Parathyroid adenoma (tissue), 2 donors: ENCODE results near the gene STARD4.

Experiments
- H2AFZ ChIP-seq: fragments of 300-600 bp; sonication (generic); one replicate; pipeline ENCODE4 v1.7.0; 2017; ENCODE audit warnings: antibody characterized with exemption, mild to moderate bottlenecking
- H3K27ac ChIP-seq: fragments of 300-600 bp; sonication (generic); one replicate; pipeline ENCODE4 v1.7.0; 2017
- H3K27me3 ChIP-seq: fragments of 300-600 bp; sonication (generic); one replicate; pipeline ENCODE4 v1.7.0; 2017; ENCODE audit warnings: low read length; ENCODE audit not compliant: control insufficient read depth, insufficient read depth
- H3K36me3 ChIP-seq: fragments of 300-600 bp; sonication (generic); one replicate; pipeline ENCODE4 v1.7.0; 2017; ENCODE audit warnings: low read length; ENCODE audit not compliant: control insufficient read depth, insufficient read depth
- H3K4me1 ChIP-seq: fragments of 300-600 bp; sonication (generic); one replicate; pipeline ENCODE4 v1.7.0; 2017; ENCODE audit warnings: control low read depth
- H3K4me2 ChIP-seq: fragments of 300-600 bp; sonication (generic); one replicate; pipeline ENCODE4 v1.7.0; 2017; ENCODE audit warnings: low read length
- H3K4me3 ChIP-seq: fragments of 300-600 bp; sonication (generic); one replicate; pipeline ENCODE4 v1.7.0; 2017; ENCODE audit warnings: low read depth, low read length
- H3K79me2 ChIP-seq: fragments of 300-600 bp; sonication (generic); one replicate; pipeline ENCODE4 v1.7.0; 2017; ENCODE audit warnings: control low read depth
- H3K9ac ChIP-seq: fragments of 300-600 bp; sonication (generic); one replicate; pipeline ENCODE4 v1.7.0; 2017; ENCODE audit warnings: mild to moderate bottlenecking
- H3K9me3 ChIP-seq: fragments of 300-600 bp; sonication (generic); one replicate; pipeline ENCODE4 v1.7.0; 2017; ENCODE audit warnings: low read length; ENCODE audit not compliant: control insufficient read depth
- TF ChIP-seq, protein P1 (sequence below): fragments of 300-600 bp; sonication (generic); IDR thresholded peaks from one replicate; pipeline ENCODE4 v1.7.0; 2017; ENCODE audit warnings: antibody characterized with exemption, mild to moderate bottlenecking
- donor health status: primary hyperparathyroidism.

The STARD4 gene

DNA sequence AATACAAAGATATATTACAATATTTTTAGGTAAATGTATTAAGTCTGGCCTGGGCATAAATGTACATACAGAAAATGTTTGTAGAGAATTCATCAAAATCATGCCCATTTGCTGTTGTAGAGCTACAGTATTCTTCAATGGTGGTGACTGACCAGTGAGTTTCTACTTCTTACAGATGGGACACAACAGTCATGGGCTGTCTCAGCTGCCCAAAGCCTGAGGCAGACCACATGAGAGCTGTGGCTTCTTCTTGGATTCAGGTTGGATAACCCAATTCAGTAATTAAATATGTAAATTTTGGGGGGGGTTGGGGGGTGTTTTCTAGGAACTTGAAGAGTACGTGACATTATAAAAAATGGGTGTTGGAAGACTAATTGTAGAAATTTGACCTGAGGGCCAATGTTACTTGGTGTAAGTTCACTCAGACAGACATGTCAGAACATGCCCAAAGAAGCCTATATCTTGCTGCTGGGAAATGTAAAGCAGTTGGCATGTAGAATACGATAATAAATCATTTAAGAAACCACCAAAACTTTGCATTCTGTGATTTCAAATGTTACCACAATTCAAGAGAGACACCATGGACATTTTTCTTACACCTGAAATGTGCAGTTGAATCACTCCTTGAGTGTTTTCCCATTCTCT, 17.9 kb downstream of the STARD4 start:
- TF ChIP-seq, protein P1, sequence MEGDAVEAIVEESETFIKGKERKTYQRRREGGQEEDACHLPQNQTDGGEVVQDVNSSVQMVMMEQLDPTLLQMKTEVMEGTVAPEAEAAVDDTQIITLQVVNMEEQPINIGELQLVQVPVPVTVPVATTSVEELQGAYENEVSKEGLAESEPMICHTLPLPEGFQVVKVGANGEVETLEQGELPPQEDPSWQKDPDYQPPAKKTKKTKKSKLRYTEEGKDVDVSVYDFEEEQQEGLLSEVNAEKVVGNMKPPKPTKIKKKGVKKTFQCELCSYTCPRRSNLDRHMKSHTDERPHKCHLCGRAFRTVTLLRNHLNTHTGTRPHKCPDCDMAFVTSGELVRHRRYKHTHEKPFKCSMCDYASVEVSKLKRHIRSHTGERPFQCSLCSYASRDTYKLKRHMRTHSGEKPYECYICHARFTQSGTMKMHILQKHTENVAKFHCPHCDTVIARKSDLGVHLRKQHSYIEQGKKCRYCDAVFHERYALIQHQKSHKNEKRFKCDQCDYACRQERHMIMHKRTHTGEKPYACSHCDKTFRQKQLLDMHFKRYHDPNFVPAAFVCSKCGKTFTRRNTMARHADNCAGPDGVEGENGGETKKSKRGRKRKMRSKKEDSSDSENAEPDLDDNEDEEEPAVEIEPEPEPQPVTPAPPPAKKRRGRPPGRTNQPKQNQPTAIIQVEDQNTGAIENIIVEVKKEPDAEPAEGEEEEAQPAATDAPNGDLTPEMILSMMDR: no peak
- H3K79me2 ChIP-seq: no peaks in the 10 kb centered on the region
- H2AFZ ChIP-seq: no peak overlapping the region
- H3K27ac ChIP-seq: no peak overlapping the region
- H3K27me3 ChIP-seq: no peaks in the 10 kb centered on the region
- H3K4me3 ChIP-seq: no peak overlapping the region
- H3K4me1 ChIP-seq: no peaks in the 10 kb centered on the region
- H3K36me3 ChIP-seq: no peaks in the 10 kb centered on the region
- H3K4me2 ChIP-seq: no peak overlapping the region
- no peaks in the 10 kb centered on the region for H3K9me3 ChIP-seq
- H3K9ac ChIP-seq: no peak overlapping the region

DNA sequence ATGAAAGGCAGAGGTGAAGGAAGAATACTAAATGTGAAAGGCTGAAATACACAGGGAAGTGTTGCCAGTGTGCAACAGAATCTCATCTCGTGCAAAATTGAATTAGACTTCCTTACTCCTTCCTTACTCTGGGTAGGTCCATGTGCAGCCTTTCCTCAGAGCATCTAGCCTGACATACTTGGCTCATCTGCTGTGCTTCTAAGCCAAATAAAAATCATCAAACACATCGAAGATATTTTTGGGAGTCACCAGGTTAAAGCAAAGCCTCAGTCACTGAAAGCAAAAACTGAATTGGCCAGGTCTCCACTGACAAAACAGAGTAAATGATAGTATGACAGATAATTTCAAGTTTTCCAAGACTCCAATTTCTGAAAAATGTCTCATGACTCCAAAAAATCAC, 19.3 kb downstream of the STARD4 start:
- H3K4me1 ChIP-seq: no peaks in the 10 kb centered on the region
- H3K4me3 ChIP-seq: no peak overlapping the region
- H3K27ac ChIP-seq: no peak overlapping the region
- H3K79me2 ChIP-seq: no peaks in the 10 kb centered on the region
- H3K9me3 ChIP-seq: no peaks in the 10 kb centered on the region
- no peak overlapping the region for H2AFZ ChIP-seq
- no peak overlapping the region for H3K9ac ChIP-seq
- H3K36me3 ChIP-seq: no peaks in the 10 kb centered on the region
- H3K27me3 ChIP-seq: no peaks in the 10 kb centered on the region
- H3K4me2 ChIP-seq: no peak overlapping the region
- TF ChIP-seq, protein P1: no peak

DNA sequence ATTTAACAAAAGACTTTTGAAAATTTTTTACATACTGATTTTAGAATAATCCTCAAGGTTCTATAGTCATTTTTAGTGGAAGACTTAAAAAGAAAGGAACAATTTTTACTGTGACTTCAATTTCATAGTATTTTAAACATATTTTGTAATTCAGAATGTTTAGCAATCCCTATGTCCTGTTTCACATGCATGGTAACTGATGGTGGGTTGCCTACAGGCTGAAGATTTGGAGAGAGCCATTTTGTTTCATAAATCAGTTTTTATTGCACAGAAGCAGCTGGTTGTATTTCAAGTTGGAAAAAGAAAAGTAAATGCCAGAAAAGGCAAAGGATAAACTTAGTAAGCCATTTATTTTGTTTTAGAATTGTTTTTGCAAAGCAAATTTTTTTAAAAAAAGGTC, 24.0 kb downstream of the STARD4 start:
- Histone ChIP-seq H3K79me2 (no peaks in the 10 kb centered on the region), H3K27ac (no peak overlapping the region), H3K36me3 (no peaks in the 10 kb centered on the region), H3K4me3 (no peak overlapping the region), H3K9me3 (no peaks in the 10 kb centered on the region), H3K27me3 (no peaks in the 10 kb centered on the region), H3K9ac (no peak overlapping the region), H3K4me1 (no peaks in the 10 kb centered on the region), H3K4me2 (no peak overlapping the region), H2AFZ (no peak overlapping the region)
- TF ChIP-seq, protein P1: no peak

DNA sequence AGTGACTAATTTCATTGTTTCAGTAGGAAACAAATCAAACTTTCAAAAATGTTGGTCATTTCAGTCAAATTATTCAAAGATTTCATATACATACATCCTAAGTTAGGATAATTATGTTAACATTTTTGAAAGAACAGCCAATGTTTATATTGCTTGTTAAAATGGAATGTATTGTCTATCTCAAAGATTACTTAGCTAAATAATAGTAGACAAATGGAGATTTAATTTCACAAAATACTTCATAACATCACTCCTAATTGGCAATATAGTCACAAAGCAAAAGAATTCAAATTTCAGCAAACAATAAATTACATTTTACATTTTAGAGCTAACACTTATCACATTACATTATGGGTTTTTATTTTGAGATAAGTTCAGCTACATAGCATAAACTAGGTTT, 25.4 kb downstream of the STARD4 start:
- Histone ChIP-seq H3K4me2 (no peak overlapping the region), H3K4me3 (no peak overlapping the region), H2AFZ (no peak overlapping the region), H3K4me1 (no peaks in the 10 kb centered on the region), H3K36me3 (no peaks in the 10 kb centered on the region), H3K27me3 (no peaks in the 10 kb centered on the region), H3K27ac (no peak overlapping the region), H3K9ac (no peak overlapping the region), H3K79me2 (no peaks in the 10 kb centered on the region), H3K9me3 (no peaks in the 10 kb centered on the region)
- TF ChIP-seq, protein P1: no peak

DNA sequence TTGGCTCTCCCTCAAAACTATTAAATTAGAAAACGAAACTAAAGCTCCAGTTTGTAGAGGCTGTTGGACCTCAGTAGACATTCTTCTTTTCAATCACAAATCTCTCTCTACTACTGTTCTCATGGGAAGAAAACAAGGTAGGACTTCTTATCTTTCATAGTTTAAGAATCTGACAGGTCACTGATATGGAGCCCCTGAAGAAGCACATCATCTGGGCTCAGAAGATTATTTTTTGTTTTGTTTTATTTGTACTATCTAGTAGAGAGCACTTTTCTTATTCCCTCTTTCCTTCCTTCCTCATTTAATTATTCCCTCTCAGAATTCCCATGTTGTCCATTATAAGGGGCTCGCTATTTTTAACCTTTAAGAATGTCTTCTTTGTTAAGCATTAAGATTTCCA, 26.3 kb downstream of the STARD4 start:
- Histone ChIP-seq H3K4me1 (no peaks in the 10 kb centered on the region), H3K79me2 (no peaks in the 10 kb centered on the region), H3K4me3 (no peak overlapping the region), H3K9ac (no peak overlapping the region), H3K36me3 (no peaks in the 10 kb centered on the region), H2AFZ (no peak overlapping the region), H3K27me3 (no peaks in the 10 kb centered on the region), H3K27ac (no peak overlapping the region), H3K4me2 (no peak overlapping the region), H3K9me3 (no peaks in the 10 kb centered on the region)
- TF ChIP-seq, protein P1: no peak
